K562 (cell line): ENCODE measurements around the gene PARD3. TPM values are rescaled to one million over a fixed set of nuclear protein-coding genes. Genes with fewer than 3 reads are reported as not detected.

Source experiments
- ATAC-seq: fragments of 200-7000 bp; cut with Tn5 transposase; 3 replicates; pipeline ENCODE4 v1.9.1; 2020; ENCODE audit warnings: moderate library complexity
- BruUV-seq: library from RNA; stranded (reverse); fragments of 400-500 nt; replicated peaks from 2 replicates; lab custom pipeline; 2021; lab: Mats Ljungman, UMichigan
- CTCF ChIA-PET: fragments of 300-600 bp; formaldehyde crosslinking; extraction: SDS; loops from one replicate; lab custom pipeline; 2021; ENCODE audit warnings: low intra/inter-chr PET ratio; lab: Yijun Ruan, JAX
- POLR2A ChIA-PET: fragments of 300-600, 350-650 bp; sonication (Branson Sonifier 250); formaldehyde crosslinking; extraction: SDS; loops from one replicate; lab custom pipeline; 2021; ENCODE audit warnings: antibody characterized with exemption, inconsistent platforms; lab: Yijun Ruan, JAX
- DNase-seq, 4 experiments: peaks; one replicate each; pipeline versions ENCODE4 v3.0.0 to v3.0.0-alpha.2; 2011 to 2018; ENCODE audit warnings: low spot score in 3 of 4, mixed read lengths in 3 of 4; ENCODE audit errors: extremely low read depth in 1 of 4
- FAIRE-seq: peaks from 2 replicates; lab custom pipeline; 2011; peaks lifted over from hg19 to GRCh38; lab: Jason Lieb, UNC
- H2AFZ ChIP-seq: 2 replicates; pipeline ENCODE4 v1.6.0; 2011; ENCODE audit warnings: low read depth, low read length, control low read depth, inconsistent platforms
- H3K27ac ChIP-seq: fragments of 200-600 bp; 3 replicates; pipeline ENCODE4 v1.8.0; 2011; ENCODE audit warnings: low read depth, mild to moderate bottlenecking, control low read depth, inconsistent platforms, low read length, moderate library complexity, mixed read lengths; ENCODE audit errors: extremely low read depth
- H3K27me3 ChIP-seq, 2 experiments: fragments of 300-600 bp in 1 of 2; 2 replicates in 1 of 2; 3 replicates in 1 of 2; pipeline versions ENCODE4 v1.6.0 to v1.8.0; 2011; ENCODE audit warnings: inconsistent platforms in 2 of 2, low read length in 2 of 2, mild to moderate bottlenecking in 1 of 2, mixed read lengths in 1 of 2, moderate library complexity in 1 of 2; ENCODE audit not compliant: control insufficient read depth in 2 of 2, insufficient read depth in 2 of 2
- H3K36me3 ChIP-seq: fragments of 300-600 bp; 3 replicates; pipeline ENCODE4 v1.8.0; 2011; ENCODE audit warnings: mild to moderate bottlenecking, low read length, inconsistent platforms; ENCODE audit not compliant: control insufficient read depth, insufficient read depth
- H3K4me1 ChIP-seq, 2 experiments: fragments of 200-600 bp in 1 of 2; replicated peaks in 1 of 2; 2 replicates in 1 of 2; 3 replicates in 1 of 2; pipeline versions ENCODE4 v1.5.1 to v1.8.0; 2011; ENCODE audit warnings: inconsistent platforms in 2 of 2, low read length in 2 of 2, mild to moderate bottlenecking in 1 of 2, mixed read lengths in 1 of 2, moderate library complexity in 1 of 2; ENCODE audit not compliant: control insufficient read depth in 2 of 2, insufficient read depth in 2 of 2
- H3K4me2 ChIP-seq: 2 replicates; pipeline ENCODE4 v1.6.1; 2011; ENCODE audit warnings: low read length, control low read depth, inconsistent platforms, mixed read lengths; ENCODE audit not compliant: insufficient read depth
- H3K4me3 ChIP-seq: fragments of 200-600 bp; sonication (generic), shearing (Covaris generic); 2 replicates; pipeline ENCODE4 v1.5.1; 2016; ENCODE audit warnings: control low read depth, inconsistent platforms
- H3K79me2 ChIP-seq: fragments of 200-600 bp; 3 replicates; pipeline ENCODE4 v1.8.0; 2011; ENCODE audit warnings: low read length, inconsistent platforms; ENCODE audit not compliant: control insufficient read depth, insufficient read depth
- H3K9ac ChIP-seq, 2 experiments: 2 replicates each; pipeline versions ENCODE4 v1.6.0 to v1.6.1; 2011; ENCODE audit warnings: low read depth in 2 of 2, low read length in 2 of 2, control low read depth in 1 of 2, inconsistent platforms in 1 of 2, mild to moderate bottlenecking in 1 of 2, mixed read lengths in 1 of 2; ENCODE audit not compliant: insufficient read depth in 1 of 2
- H3K9me1 ChIP-seq: one replicate; pipeline ENCODE4 v1.6.0; 2011; ENCODE audit warnings: inconsistent platforms, mild to moderate bottlenecking, low read length, moderate library complexity; ENCODE audit not compliant: control insufficient read depth, insufficient read depth
- H3K9me3 ChIP-seq: replicated peaks from 2 replicates; pipeline ENCODE4 v1.5.1; 2011; ENCODE audit warnings: low read depth, low read length, inconsistent platforms; ENCODE audit not compliant: control insufficient read depth, insufficient read depth
- H4K20me1 ChIP-seq: replicated peaks from 2 replicates; pipeline ENCODE4 v1.6.1; 2011; ENCODE audit warnings: low read length, inconsistent platforms, mixed read lengths; ENCODE audit not compliant: control insufficient read depth, insufficient read depth
- BDP1 ChIP-seq: IDR thresholded peaks from 3 replicates; pipeline ENCODE4 v1.6.1; 2011; ENCODE audit not compliant: insufficient read length, insufficient read depth
- FOXA1 ChIP-seq: fragments of 450-650 bp; IDR thresholded peaks from 2 replicates; pipeline ENCODE4 v1.6.1; 2016; ENCODE audit warnings: mild to moderate bottlenecking, borderline replicate concordance
- GATAD2A ChIP-seq: fragments of 450-650 bp; IDR thresholded peaks from 2 replicates; pipeline ENCODE4 v1.6.1; 2017
- GTF2B ChIP-seq: IDR thresholded peaks from 2 replicates; pipeline ENCODE4 v1.6.1; 2011; ENCODE audit not compliant: insufficient read length; ENCODE audit errors: extremely low read depth
- HNRNPH1 ChIP-seq: fragments of 200-400 bp; formaldehyde crosslinking; optimal IDR thresholded peaks from 2 replicates; pipeline ENCODE3; 2017; ENCODE audit warnings: low read depth, mild to moderate bottlenecking, low read length, moderate library complexity
- HOMEZ ChIP-seq: fragments of 250-450 bp; sonication (Bioruptor Pico); IDR thresholded peaks from 2 replicates; pipeline ENCODE4 v1.4.0; 2020; ENCODE audit warnings: mild to moderate bottlenecking, moderate library complexity
- NR2C1 ChIP-seq, 2 experiments: fragments of 450-650 bp; IDR thresholded peaks; 2 replicates each; pipeline ENCODE4 v1.6.1; 2017; ENCODE audit warnings: mild to moderate bottlenecking in 2 of 2, antibody characterized with exemption in 1 of 2, inconsistent platforms in 1 of 2, missing compliant biosample characterization in 1 of 2, missing genetic modification characterization in 1 of 2
- PRDM10 ChIP-seq: fragments of 450-650 bp; IDR thresholded peaks from 2 replicates; pipeline ENCODE4 v1.6.1; 2018; ENCODE audit not compliant: partially characterized antibody
- ZBTB5 ChIP-seq: fragments of 450-650 bp; IDR thresholded peaks from 2 replicates; pipeline ENCODE4 v1.6.1; 2017; ENCODE audit warnings: antibody characterized with exemption
- ZNF146 ChIP-seq: IDR thresholded peaks from one replicate; pipeline ENCODE4 v1.6.1; 2018; ENCODE audit warnings: missing compliant biosample characterization; ENCODE audit not compliant: unreplicated experiment
- ZNF449 ChIP-seq: fragments of 250-450 bp; sonication (Bioruptor Pico); IDR thresholded peaks from 2 replicates; pipeline ENCODE4 v1.8.0; 2022; ENCODE audit warnings: moderate library complexity, mild to moderate bottlenecking, inconsistent platforms
- ZNF699 ChIP-seq: fragments of 250-450 bp; sonication (Bioruptor Pico); IDR thresholded peaks from 2 replicates; pipeline ENCODE4 v1.8.0; 2021; ENCODE audit warnings: mild to moderate bottlenecking, moderate library complexity; ENCODE audit not compliant: insufficient replicate concordance
- WGBS: fragments of 100-300 bp; shearing (Covaris generic); methylation state at CpG from one replicate; pipeline ENCODE4 v1.1.6; 2016; ENCODE audit warnings: low coverage, mixed read lengths; ENCODE audit not compliant: insufficient coverage; ENCODE audit errors: missing lambda C conversion rate; 5-methylcytosine and 5-hydroxymethylcytosine counted together
- in situ Hi-C: fragments of 300-500 bp; cut with MboI; formaldehyde crosslinking; loops from 4 replicates; pipeline ENCODE4 v1.15.0; 2018; ENCODE audit warnings: inconsistent platforms, mixed read lengths
- intact Hi-C: fragments of 100-400 bp; cut with micrococcal nuclease; formaldehyde crosslinking; loops from 2 replicates; pipeline ENCODE4 v1.14.2; 2022
- polyA plus RNA-seq, 8 experiments: library from polyadenylated mRNA; depleted of rRNA in 4 of 8; stranded (reverse) in 5 of 8; unstranded in 3 of 8; fragments of >200 nt; fragmentation: Nextera tagmentation in 2 of 8; fragmentation: Illumina TruSeq in 1 of 8; extraction: Ambion mirVana in 2 of 8; extraction: Trizol in 1 of 8; gene quantifications; 2 replicates each; pipeline versions ENCODE4 v1.2.1 to v1.2.3, GENCODE V29; 2011 to 2014; ENCODE audit warnings: inconsistent platforms in 1 of 8, missing spikeins in 1 of 8
- total RNA-seq, 7 experiments: library from RNA; depleted of rRNA in 6 of 7; stranded (reverse); fragments of >200 nt in 6 of 7; fragmentation: Illumina TruSeq in 2 of 7; extraction: Trizol in 2 of 7; gene quantifications; 2 replicates each; pipeline versions ENCODE4 v1.2.1 to v1.2.3, GENCODE V29; 2011 to 2021; ENCODE audit warnings: low replicate concordance in 1 of 7

The PARD3 gene
- total and polyA plus RNA-seq, 9 of the 15 experiments (the other 6 are each of a cell fraction or from before 2014, with no cell fraction given) = 2.7 to 11.7 (median 7.7) TPM

GRCh38 chr10:34262985-34263384 is 552.1 kb downstream of the PARD3 start:
- CTCF ChIA-PET = no interaction called here
- Histone ChIP-seq H3K4me2 (no peak overlapping the region), H3K9ac (no peak overlapping the region), H4K20me1 (no peaks in the 10 kb centered on the region), H3K27me3 (no peaks in the 10 kb centered on the region), H3K36me3 (no peaks in the 10 kb centered on the region), H3K4me3 (no peak overlapping the region), H3K9me3 (no peaks in the 10 kb centered on the region), H3K27ac (no peak overlapping the region), H3K79me2 (no peaks in the 10 kb centered on the region), H3K9me1 (no peaks in the 10 kb centered on the region)
- WGBS = 0% methylated on average over 1 of the region's 1 CpG
- intact Hi-C loops = no loop called here
- BruUV-seq = no TSS peak
- DNase-seq = no peak
- ATAC-seq = no peak
- in situ Hi-C loops = no loop called here
- POLR2A ChIA-PET = no interaction called here
- TF ChIP-seq GATAD2A (no peak), HNRNPH1 (no peak), FOXA1 (no peak), ZNF449 (CRISPR knock-in tag) (no peak), ZNF146 (CRISPR knock-in tag) (no peak), BDP1 (no peak), ZNF699 (CRISPR knock-in tag) (no peak), ZBTB5 (no peak), GTF2B (no peak), PRDM10 (no peak), HOMEZ (CRISPR knock-in tag) (no peak), NR2C1 (IDR thresholded peaks at IDR 0.05) (no peak), NR2C1 (tag; IDR thresholded peaks at IDR 0.05) (no peak)
- TF ChIP-seq, all 486 proteins: peak for 0
- H3K4me1 ChIP-seq = no peaks in the 10 kb centered on the region
- FAIRE-seq = no peak
- H2AFZ ChIP-seq = no peak overlapping the region
